T-helper 2 cell treated with Interferon-gamma antibody and Interleukin-4, amounts not matched to agents 100 ng/mL and 5 ng/mL, for 36 hours (primary cell): ENCODE results near the gene MOSPD2. TPM values are rescaled to one million over a fixed set of nuclear protein-coding genes. Genes with fewer than 3 reads are reported as not detected.

Experiments
- total RNA-seq: library from RNA; stranded (reverse); gene quantifications from 2 replicates; pipeline ENCODE4 v1.2.3, GENCODE V29; 2022

The MOSPD2 gene
- total RNA-seq, 1 donor from 2014 or later: 11.9 TPM

Other genes starting within 250 kb of the MOSPD2 start
- 13.0 TPM in 2 replicates for gene FANCB, start 352 bp upstream of the MOSPD2 start, total RNA-seq